Panc1 (cell line): ENCODE measurements around the gene UBL7.

ENCODE experiments used
- CTCF ChIP-seq: fragments of 450-650 bp; IDR thresholded peaks from 2 replicates; pipeline ENCODE4 v1.5.1; 2017; ENCODE audit warnings: mild to moderate bottlenecking
- POLR2AphosphoS5 ChIP-seq: IDR thresholded peaks from 2 replicates; pipeline ENCODE4 v1.6.1; 2012; ENCODE audit warnings: mild to moderate bottlenecking, low read depth, low read length, moderate library complexity
- REST ChIP-seq, 2 experiments: IDR thresholded peaks; 2 replicates each; pipeline ENCODE4 v1.6.1; 2011 to 2012; ENCODE audit warnings: low read depth in 2 of 2, control low read depth in 1 of 2, low read length in 1 of 2, mild to moderate bottlenecking in 1 of 2, moderate library complexity in 1 of 2; ENCODE audit not compliant: insufficient read depth in 1 of 2
- SIN3A ChIP-seq: IDR thresholded peaks from 2 replicates; pipeline ENCODE4 v1.6.1; 2012; ENCODE audit warnings: low read depth, mild to moderate bottlenecking, low read length, moderate library complexity, borderline replicate concordance; ENCODE audit not compliant: insufficient read depth

GRCh38 chr15:74406992-74407705 is 53.8 kb downstream of the UBL7 start:
- TF ChIP-seq CTCF (no peak), POLR2AphosphoS5 (no peak), SIN3A (no peak), REST (IDR thresholded peaks at IDR 0.05; ENCODE audit: insufficient read depth in 1 of 2, low read depth in 2 of 2, low read length in 1 of 2) (no peak)
